ENCODE measurements around the gene SYT14. TPM values are rescaled to one million over a fixed set of nuclear protein-coding genes. Genes with fewer than 3 reads are reported as not detected.
"Not testable (repeated sequence)": the region's sequence is repeated elsewhere in the genome, so short reads cannot be mapped to it uniquely, and the experiment has no call there.

The SYT14 gene
- total and polyA plus RNA-seq, 4 donors, result 5.1 to 25.1 (median 7.7) TPM

GRCh38 chr1:209965996-209966395 is 28.0 kb downstream of the SYT14 start:
- H3K27ac ChIP-seq (ENCODE audit: low read depth, low read length), result no peak overlapping the region
- 94% methylated on average over 8 of the region's 9 CpGs for WGBS (ENCODE audit: insufficient coverage)
- no peak for DNase-seq (ENCODE audit: low read depth in 4 of 6, low spot score in 6 of 6)

DNA sequence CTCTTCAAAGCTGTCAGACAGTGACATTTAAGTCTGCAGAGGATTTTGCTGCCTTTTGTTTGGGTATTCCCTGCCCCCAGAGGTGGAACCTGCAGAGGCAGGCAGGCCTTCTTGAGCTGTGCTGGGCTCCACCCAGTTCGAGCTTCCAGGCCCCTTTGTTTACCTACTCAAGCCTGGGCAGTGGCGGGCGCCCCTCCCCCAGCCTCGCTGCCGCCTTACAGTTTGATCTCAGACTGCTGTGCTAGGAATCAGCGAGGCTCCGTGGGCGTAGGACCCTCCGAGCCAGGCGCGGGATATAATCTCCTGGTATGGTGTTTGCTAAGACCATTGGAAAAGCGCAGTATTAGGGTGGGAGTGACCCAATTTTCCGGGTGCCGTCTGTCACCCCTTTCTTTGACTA is 40.7 kb downstream of the SYT14 start:
- not testable (repeated sequence) for H3K36me3 ChIP-seq (ENCODE audit: control insufficient read depth, insufficient read depth, low read length); H3K9me3 ChIP-seq (ENCODE audit: control insufficient read depth, insufficient read depth, low read length); H3K27me3 ChIP-seq (ENCODE audit: control insufficient read depth, insufficient read depth, low read length); H3K27ac ChIP-seq (ENCODE audit: low read depth, low read length); H3K4me3 ChIP-seq (ENCODE audit: low read depth, low read length); H3K4me1 ChIP-seq (ENCODE audit: control insufficient read depth, insufficient read depth, low read length); DNase-seq (ENCODE audit: low read depth in 4 of 6, low spot score in 6 of 6)
- 92% methylated on average over 9 of the region's 14 CpGs for WGBS (ENCODE audit: insufficient coverage)

More at GRCh38 chr1:209965996-209966395, 28.0 kb downstream of the SYT14 start:
- H3K4me3 ChIP-seq (ENCODE audit: low read depth, low read length), result no peak overlapping the region
- H3K4me1 ChIP-seq (ENCODE audit: control insufficient read depth, insufficient read depth, low read length), result no peaks in the 10 kb centered on the region
- no peaks in the 10 kb centered on the region for H3K9me3 ChIP-seq (ENCODE audit: control insufficient read depth, insufficient read depth, low read length)
- no peaks in the 10 kb centered on the region for H3K36me3 ChIP-seq (ENCODE audit: control insufficient read depth, insufficient read depth, low read length)
- H3K27me3 ChIP-seq (ENCODE audit: control insufficient read depth, insufficient read depth, low read length), result no peaks in the 10 kb centered on the region

DNA sequence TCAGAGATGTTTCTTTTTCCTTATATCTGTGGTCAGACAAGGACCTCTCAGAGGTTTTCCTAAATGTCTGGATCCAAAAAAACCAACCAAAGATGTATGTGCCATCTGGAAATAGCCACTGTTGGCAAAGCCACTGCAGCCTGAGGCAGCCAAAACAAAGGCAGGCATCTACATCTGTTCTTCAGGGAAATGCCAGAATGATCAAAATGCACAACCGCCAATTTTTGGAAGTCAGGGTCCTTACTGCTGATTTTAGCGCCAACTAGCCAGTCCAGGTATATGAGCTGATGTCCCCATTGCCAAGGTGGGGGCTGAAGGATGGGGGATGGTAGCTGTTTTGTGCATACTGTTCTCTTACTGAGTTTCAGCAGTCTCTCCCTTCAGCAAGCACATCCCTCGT is 45.9 kb downstream of the SYT14 start:
- Histone ChIP-seq H3K27me3 (ENCODE audit: control insufficient read depth, insufficient read depth, low read length) (peaks cover 3% of the 10 kb centered on the region), H3K36me3 (ENCODE audit: control insufficient read depth, insufficient read depth, low read length) (no peaks in the 10 kb centered on the region), H3K9me3 (ENCODE audit: control insufficient read depth, insufficient read depth, low read length) (no peaks in the 10 kb centered on the region), H3K4me3 (ENCODE audit: low read depth, low read length) (no peak overlapping the region), H3K27ac (ENCODE audit: low read depth, low read length) (no peak overlapping the region), H3K4me1 (ENCODE audit: control insufficient read depth, insufficient read depth, low read length) (no peaks in the 10 kb centered on the region)
- peak in 2 of 6 donors; percentile 19 to 51 for DNase-seq (ENCODE audit: low read depth in 4 of 6, low spot score in 6 of 6)
- 90% methylated on average over 2 of the region's 3 CpGs for WGBS (ENCODE audit: insufficient coverage)

GRCh38 chr1:209985002-209985401 is 47.0 kb downstream of the SYT14 start:
- DNase-seq (ENCODE audit: low read depth in 4 of 6, low spot score in 6 of 6), result no peak
- 88% methylated on average over 2 of the region's 3 CpGs for WGBS (ENCODE audit: insufficient coverage)
- no peaks in the 10 kb centered on the region for H3K4me1 ChIP-seq (ENCODE audit: control insufficient read depth, insufficient read depth, low read length)
- H3K4me3 ChIP-seq (ENCODE audit: low read depth, low read length), result no peak overlapping the region
- H3K27me3 ChIP-seq (ENCODE audit: control insufficient read depth, insufficient read depth, low read length), result peaks cover 3% of the 10 kb centered on the region
- H3K9me3 ChIP-seq (ENCODE audit: control insufficient read depth, insufficient read depth, low read length), result no peaks in the 10 kb centered on the region
- H3K36me3 ChIP-seq (ENCODE audit: control insufficient read depth, insufficient read depth, low read length), result no peaks in the 10 kb centered on the region
- no peak overlapping the region for H3K27ac ChIP-seq (ENCODE audit: low read depth, low read length)

DNA sequence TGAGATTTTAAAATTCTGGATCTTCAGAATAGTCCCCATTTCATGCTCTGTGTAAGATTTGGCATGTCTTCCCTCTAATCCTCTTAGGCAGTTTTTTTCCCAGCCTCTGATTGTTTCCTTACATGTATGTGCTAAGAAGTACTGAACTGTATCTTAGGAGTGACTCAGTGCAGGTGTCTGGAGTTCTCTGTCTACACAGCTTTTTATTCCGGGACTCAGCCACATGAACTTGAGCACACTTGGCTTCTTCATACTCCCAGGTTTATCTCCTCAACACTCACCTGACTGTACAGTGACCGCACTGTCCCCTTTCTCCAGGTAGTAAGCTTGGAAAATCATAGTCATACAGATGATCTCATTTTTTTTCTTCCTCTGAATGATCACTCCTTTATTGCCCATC is 50.7 kb downstream of the SYT14 start:
- H3K36me3 ChIP-seq (ENCODE audit: control insufficient read depth, insufficient read depth, low read length), result no peaks in the 10 kb centered on the region
- no peaks in the 10 kb centered on the region for H3K9me3 ChIP-seq (ENCODE audit: control insufficient read depth, insufficient read depth, low read length)
- peaks cover 9% of the 10 kb centered on the region for H3K4me1 ChIP-seq (ENCODE audit: control insufficient read depth, insufficient read depth, low read length)
- H3K27ac ChIP-seq (ENCODE audit: low read depth, low read length), result no peak overlapping the region
- no peak overlapping the region for H3K4me3 ChIP-seq (ENCODE audit: low read depth, low read length)
- H3K27me3 ChIP-seq (ENCODE audit: control insufficient read depth, insufficient read depth, low read length), result peaks cover 3% of the 10 kb centered on the region
- no CpG with 5 or more reads among the region's 2 CpGs for WGBS (ENCODE audit: insufficient coverage)
- DNase-seq (ENCODE audit: low read depth in 4 of 6, low spot score in 6 of 6), result no peak

- peaks cover 3% of the 10 kb centered on the region for H3K27me3 ChIP-seq (ENCODE audit: control insufficient read depth, insufficient read depth, low read length)
- no peaks in the 10 kb centered on the region for H3K36me3 ChIP-seq (ENCODE audit: control insufficient read depth, insufficient read depth, low read length)
- no peak overlapping the region for H3K4me3 ChIP-seq (ENCODE audit: low read depth, low read length)
- H3K27ac ChIP-seq (ENCODE audit: low read depth, low read length), result no peak overlapping the region
- peak in 4 of 6 donors; percentile 12 to 57 (median 18) for DNase-seq (ENCODE audit: low read depth in 4 of 6, low spot score in 6 of 6)
- no peaks in the 10 kb centered on the region for H3K9me3 ChIP-seq (ENCODE audit: control insufficient read depth, insufficient read depth, low read length)
- H3K4me1 ChIP-seq (ENCODE audit: control insufficient read depth, insufficient read depth, low read length), result peaks cover 9% of the 10 kb centered on the region
- WGBS (ENCODE audit: insufficient coverage), result no CpG with 5 or more reads among the region's 3 CpGs
These were observed 51.5 kb downstream of the SYT14 start for GRCh38 chr1:209989525-209989924.

DNA sequence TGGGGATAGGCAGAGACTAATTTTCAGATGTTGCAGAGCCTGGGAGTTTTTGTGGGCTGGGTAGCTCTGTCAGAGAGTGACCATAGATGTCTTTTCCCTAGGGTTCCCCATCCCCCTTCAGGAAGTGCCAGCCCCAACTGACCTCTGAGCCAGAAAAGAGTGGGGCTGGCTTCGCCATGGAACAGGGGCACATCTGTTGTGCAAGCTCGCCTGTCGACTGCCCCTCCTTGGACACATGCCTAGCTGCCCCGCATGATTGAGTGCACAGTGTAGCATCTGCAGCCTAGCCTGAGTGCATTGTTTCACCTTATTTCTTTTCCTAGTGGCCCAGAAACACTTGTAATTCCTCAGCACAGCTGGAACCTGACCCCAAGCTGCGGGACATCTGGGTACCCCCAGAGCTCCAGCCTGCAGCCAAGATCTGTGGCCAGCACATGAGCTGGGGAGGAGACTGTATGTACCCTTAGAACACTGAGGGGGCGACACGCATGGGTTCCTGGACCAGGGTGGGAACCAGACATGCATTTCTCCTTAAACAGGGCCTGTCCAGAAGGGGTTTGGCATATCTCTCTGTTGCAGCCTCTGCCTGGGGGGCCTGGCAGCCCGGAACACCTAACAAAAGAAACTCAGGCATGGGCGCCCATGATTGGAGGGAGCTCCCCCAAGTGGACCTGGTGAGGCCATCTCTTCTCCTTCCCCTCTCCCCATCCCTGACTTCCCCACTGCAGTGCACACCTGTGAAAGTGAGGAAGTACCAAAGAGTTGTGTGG is 55.2 kb downstream of the SYT14 start:
- DNase-seq (ENCODE audit: low read depth in 4 of 6, low spot score in 6 of 6), result peak in 2 of 6 donors; percentile 15 to 28
- 57% methylated on average over 8 of the region's 9 CpGs for WGBS (ENCODE audit: insufficient coverage)
- Histone ChIP-seq H3K4me1 (ENCODE audit: control insufficient read depth, insufficient read depth, low read length) (peaks cover 9% of the 10 kb centered on the region), H3K9me3 (ENCODE audit: control insufficient read depth, insufficient read depth, low read length) (no peaks in the 10 kb centered on the region), H3K27ac (ENCODE audit: low read depth, low read length) (no peak overlapping the region), H3K4me3 (ENCODE audit: low read depth, low read length) (no peak overlapping the region), H3K27me3 (ENCODE audit: control insufficient read depth, insufficient read depth, low read length) (peaks cover 3% of the 10 kb centered on the region), H3K36me3 (ENCODE audit: control insufficient read depth, insufficient read depth, low read length) (no peaks in the 10 kb centered on the region)

GRCh38 chr1:209996348-209996747 is 58.3 kb downstream of the SYT14 start:
- H3K27ac ChIP-seq (ENCODE audit: low read depth, low read length), result no peak overlapping the region
- peaks cover 9% of the 10 kb centered on the region for H3K4me1 ChIP-seq (ENCODE audit: control insufficient read depth, insufficient read depth, low read length)
- no peaks in the 10 kb centered on the region for H3K27me3 ChIP-seq (ENCODE audit: control insufficient read depth, insufficient read depth, low read length)
- no peaks in the 10 kb centered on the region for H3K36me3 ChIP-seq (ENCODE audit: control insufficient read depth, insufficient read depth, low read length)
- no peak for DNase-seq (ENCODE audit: low read depth in 4 of 6, low spot score in 6 of 6)
- H3K4me3 ChIP-seq (ENCODE audit: low read depth, low read length), result no peak overlapping the region
- WGBS (ENCODE audit: insufficient coverage), result 83% methylated on average over 1 of the region's 2 CpGs
- H3K9me3 ChIP-seq (ENCODE audit: control insufficient read depth, insufficient read depth, low read length), result no peaks in the 10 kb centered on the region

DNA sequence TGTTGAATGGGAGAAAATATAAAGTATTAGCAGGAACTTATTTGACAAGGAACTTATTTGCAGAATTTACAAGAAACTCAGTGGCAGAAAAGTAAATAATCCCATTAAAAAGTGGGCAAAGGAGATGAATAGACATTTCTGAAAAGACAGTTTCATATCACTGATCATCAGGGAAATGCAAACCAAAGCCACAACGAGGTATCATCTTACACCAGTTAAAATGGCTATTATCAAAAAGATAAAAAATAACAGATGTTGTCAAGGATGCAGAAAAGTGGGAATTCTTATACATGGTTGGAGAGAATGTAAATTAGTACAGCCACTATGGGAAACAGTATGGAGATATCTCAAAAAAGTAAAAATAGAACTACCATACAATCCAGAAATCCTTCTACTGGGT is 61.0 kb downstream of the SYT14 start:
- Histone ChIP-seq H3K4me3 (ENCODE audit: low read depth, low read length) (no peak overlapping the region), H3K9me3 (ENCODE audit: control insufficient read depth, insufficient read depth, low read length) (no peaks in the 10 kb centered on the region), H3K27ac (ENCODE audit: low read depth, low read length) (no peak overlapping the region), H3K27me3 (ENCODE audit: control insufficient read depth, insufficient read depth, low read length) (no peaks in the 10 kb centered on the region), H3K4me1 (ENCODE audit: control insufficient read depth, insufficient read depth, low read length) (no peaks in the 10 kb centered on the region), H3K36me3 (ENCODE audit: control insufficient read depth, insufficient read depth, low read length) (no peaks in the 10 kb centered on the region)
- WGBS (ENCODE audit: insufficient coverage), result no CpG with 5 or more reads among the region's 1 CpG
- DNase-seq (ENCODE audit: low read depth in 4 of 6, low spot score in 6 of 6), result no peak

DNA sequence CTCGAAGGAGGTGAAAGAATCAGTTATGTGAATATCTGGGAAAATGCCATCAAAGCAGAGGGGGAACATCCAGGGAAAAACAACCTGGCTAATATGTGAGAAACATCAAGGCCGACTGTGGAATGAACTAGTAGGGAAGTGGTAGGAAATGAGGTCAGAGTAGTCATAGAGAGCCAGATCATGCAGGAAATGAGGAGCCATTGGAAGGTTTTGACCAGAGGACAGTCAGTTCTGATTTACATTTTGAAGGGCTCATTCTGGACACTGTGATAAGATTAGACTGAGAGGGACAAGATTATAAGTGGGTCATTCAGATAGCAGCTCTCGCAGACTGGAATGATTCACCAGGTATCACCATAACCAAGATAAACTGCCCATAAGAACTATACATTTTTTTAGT is 63.7 kb downstream of the SYT14 start:
- DNase-seq (ENCODE audit: low read depth in 4 of 6, low spot score in 6 of 6), result no peak
- WGBS (ENCODE audit: insufficient coverage), result 85% methylated on average over 2 of the region's 3 CpGs
- Histone ChIP-seq H3K4me1 (ENCODE audit: control insufficient read depth, insufficient read depth, low read length) (no peaks in the 10 kb centered on the region), H3K9me3 (ENCODE audit: control insufficient read depth, insufficient read depth, low read length) (no peaks in the 10 kb centered on the region), H3K27me3 (ENCODE audit: control insufficient read depth, insufficient read depth, low read length) (no peaks in the 10 kb centered on the region), H3K4me3 (ENCODE audit: low read depth, low read length) (no peak overlapping the region), H3K27ac (ENCODE audit: low read depth, low read length) (no peak overlapping the region), H3K36me3 (ENCODE audit: control insufficient read depth, insufficient read depth, low read length) (no peaks in the 10 kb centered on the region)
